HG02571 (cell line): ENCODE data around the gene FAM78B.

Source experiments
- ATAC-seq: cut with Tn5 transposase; IDR thresholded peaks from one replicate; pipeline ENCODE4 v1.9.1; 2021; ENCODE audit warnings: mild to moderate bottlenecking, moderate library complexity; ENCODE audit not compliant: unreplicated experiment

The FAM78B gene, protein sequence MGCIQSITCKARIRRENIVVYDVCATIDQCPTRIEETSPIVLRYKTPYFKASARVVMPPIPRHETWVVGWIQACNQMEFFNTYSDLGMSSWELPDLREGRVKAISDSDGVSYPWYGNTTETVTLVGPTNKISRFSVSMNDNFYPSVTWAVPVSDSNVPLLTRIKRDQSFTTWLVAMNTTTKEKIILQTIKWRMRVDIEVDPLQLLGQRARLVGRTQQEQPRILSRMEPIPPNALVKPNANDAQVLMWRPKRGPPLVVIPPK

DNA sequence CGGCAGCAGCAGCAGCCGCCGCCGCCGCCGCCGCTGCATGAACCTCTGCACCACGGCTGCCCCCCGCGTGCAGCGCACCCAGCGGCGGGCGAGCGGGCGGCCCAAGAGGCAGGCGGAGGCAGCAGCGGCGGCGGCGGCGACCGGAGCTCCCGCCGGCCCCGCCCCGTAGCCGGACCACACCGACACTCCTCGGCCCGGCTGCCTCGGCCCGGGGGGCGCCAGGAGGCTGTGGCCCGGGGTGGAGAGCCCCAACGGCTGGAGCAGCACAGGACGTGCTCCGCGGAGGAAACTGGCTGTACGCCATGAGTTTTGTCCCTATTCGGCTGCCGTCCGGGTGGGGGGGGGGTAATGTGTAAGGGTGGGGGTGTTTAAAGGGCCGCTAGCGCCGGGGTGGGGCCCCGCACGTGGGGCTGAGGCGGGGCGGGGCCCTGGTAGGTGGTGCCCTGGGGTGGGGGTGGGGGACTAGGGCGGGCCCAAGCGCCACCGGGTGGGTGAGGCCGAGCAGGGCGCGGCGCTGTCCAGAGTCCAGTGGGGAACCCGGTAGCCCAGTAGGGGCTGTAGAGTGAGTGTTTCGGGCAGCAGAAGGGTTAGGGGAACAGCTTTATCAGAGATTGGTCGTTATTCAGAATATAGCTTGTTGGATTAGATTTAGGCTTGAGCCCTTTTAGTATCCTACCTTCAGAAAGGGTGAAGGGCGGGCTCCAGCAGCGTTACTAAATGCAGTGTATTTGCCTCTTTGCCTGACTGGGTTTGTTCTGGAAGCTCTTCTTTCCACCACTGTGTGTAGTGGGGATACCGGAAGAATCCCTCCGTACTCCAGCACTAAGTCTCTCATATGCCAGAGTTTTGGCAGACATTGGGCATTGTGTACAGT, at the start of gene FAM78B:
Gene FAM78B, minus strand, starts transcription at position 304 of the 874 bp plus-strand sequence. CDS start 753 bp downstream, outside the sequence.
- peak; percentile 34 for ATAC-seq

DNA sequence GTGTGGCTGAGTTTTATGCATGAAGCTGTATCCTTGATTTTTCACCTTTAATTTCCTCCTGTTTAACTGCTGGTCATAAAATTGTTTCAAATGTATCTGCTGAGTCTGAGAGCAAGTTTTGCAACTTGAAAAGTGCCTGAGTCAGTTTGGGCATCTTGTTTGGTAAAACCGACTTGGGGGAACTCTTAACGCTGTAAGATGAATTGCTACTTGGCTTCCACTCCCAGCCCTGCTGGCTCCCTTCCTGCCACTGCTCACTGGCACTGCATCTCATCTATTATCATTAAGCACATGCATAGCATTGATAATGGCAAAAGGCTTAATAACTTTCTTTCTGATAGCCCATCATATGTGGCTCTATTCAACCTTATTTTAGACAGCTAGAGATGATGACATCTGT, 35.7 kb upstream of the FAM78B start:
- no peak for ATAC-seq

DNA sequence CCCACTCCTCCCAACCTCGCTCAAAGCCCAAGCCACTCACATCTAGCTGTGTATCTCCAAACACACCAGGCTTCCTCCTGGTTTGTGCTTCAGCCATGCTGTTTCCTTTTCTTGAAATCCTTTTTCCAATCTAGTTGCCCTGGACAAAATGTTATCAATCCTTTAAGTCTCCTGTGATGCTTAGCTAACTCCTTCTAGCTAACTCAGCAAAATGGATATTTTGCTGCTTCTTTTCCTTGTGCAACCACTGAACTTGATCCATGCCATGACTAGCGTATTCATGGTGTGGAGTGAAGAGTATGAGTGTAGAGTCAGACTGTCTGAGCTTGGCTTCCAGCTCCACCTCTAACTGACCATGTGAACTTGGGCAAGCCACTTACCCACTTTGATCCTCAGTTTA, 33.9 kb upstream of the FAM78B start:
- ATAC-seq, result no peak

DNA sequence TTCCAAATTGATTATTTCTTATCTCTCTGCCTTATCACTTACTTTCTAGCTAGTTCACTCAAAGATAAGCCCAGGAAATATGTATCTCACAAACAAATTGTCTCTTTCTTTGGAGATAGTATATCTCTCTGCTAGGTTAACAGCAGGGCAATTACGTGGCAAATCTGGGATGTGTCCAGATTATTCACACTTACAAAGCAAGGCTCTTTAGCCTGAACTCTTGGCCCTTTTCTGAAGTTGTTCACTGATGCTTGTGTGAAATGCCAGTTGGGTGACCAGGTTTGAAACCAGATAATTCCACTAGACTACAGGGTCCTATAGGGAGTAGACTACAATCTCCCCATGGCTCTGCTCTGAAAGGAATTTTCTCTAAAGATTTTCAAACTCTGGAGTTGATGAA, 30.8 kb upstream of the FAM78B start:
- ATAC-seq, result no peak

DNA sequence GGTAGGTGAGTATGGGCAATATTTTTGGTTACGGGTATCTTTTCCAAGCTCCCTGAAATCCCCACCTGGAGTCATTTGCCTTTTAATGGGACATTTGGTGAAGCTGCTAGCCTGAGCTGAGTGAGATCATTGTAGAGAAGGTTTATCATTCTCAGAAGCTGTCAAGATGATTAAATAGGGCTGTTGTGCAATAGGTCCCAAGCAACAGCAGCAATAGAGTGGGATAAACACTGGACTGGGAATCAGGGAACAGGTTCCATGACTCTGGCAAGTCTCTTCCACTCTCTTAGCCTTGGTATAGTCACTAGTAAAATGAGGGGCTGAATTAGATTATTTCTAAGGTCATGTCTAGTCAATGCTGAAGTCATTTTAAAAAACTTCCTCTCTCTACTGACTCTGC, 30.3 kb upstream of the FAM78B start:
- no peak for ATAC-seq

DNA sequence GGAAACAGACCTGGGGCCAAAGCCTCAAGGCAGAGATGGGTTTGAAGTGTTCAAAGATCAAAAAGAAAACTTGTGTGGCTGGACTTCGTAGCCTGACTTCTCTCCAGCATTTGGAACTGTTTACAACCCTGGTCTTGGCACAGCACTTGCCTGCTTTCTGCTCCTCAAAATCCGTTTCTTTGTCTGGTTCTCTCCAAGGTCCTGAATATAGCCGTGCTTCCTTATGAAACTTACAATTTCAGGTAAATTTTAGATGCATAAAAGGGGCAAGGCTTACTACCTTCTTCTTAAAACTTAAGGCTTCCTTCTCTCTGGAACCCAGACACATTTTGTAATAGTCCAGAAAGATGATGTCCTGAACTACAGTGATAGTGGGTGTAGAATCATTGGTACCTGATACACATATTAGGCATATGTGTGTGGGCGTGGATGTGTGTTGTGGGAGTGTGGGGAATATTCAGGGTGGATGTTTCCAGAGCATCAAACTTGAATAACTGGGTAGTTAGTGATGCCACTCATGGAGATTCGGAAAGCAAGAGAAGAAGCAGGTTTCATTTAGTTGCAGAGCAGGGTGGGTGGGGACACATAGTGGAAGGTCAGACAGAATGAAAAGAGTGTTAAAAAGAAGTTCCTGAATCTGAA, 26.4 kb upstream of the FAM78B start:
- ATAC-seq, result no peak

DNA sequence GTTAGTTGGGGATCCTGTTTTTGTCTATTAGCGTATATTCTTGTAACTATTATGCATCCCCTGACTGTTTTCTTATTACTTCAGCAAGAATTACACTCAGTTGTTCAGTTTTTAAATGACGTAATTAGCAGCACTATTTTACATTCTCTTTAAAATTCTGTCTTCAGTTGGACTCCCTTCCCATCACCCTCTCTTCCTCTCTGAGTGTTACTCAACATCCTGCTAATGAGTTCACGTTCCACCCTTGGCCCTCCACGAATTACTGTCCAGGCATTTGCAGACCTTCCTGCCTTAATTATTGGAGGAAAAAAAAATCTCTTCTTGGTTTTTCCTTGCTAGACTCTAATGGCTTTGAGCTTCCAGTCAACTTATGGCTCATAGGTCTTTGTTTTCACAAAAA, 23.6 kb upstream of the FAM78B start:
- ATAC-seq, result no peak

DNA sequence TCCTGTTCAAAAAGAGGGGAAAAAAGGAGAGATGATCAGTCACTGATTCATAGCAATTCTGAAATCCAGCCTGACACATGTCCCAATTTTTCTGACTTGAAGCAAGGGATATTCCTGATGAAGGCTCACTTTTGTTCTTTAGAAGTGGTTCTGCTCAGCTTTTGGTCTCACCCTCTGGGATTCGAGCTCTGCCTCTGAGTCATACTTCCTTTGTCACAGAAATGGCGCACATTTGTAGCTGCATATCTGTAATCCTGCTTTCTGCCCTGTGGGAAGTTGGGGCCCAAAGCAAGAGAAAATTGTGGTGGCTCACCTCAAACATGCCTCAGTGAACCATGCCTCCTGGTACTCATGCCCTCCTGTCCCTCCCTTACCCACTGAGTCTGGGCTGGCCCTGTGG, 22.3 kb upstream of the FAM78B start:
- no peak for ATAC-seq

DNA sequence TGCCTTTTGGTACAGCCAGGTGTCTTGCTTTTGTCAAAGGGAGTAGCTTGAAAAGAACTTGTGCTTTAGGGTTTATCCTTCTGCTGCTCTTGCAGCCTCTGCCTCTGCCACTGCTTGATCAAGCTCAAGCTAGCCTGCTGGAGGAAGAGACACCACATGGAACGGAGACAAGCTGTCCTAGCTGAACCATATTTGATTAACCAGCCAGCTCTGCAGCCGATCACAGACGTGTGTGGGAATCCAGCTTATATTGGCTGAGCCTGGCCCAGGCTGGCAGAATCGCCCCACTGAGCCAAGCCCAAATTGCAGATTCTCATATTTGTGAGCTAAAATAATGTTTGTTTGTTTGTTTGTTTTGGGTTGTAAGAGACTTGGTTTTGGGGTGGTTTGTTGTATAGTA, 18.7 kb upstream of the FAM78B start:
- no peak for ATAC-seq

DNA sequence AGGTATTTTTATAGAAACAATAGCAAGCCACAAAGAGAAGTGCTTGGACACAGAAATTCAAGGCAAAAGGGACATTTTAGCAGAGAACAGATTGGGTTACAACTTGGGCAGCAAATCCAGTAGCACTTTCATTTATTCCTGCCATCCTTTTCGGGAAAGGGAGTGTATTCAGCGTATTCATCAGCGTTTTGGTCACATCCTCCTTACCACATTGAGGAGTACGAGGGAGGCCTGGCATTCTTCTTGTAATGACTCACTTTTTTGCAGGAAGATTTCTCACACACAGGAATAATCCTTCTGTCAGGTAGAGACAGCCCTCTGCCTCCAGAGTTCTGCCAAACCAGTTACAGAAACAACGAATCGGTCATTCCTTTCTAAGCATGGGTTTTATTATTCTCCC, 18.1 kb upstream of the FAM78B start:
- no peak for ATAC-seq

DNA sequence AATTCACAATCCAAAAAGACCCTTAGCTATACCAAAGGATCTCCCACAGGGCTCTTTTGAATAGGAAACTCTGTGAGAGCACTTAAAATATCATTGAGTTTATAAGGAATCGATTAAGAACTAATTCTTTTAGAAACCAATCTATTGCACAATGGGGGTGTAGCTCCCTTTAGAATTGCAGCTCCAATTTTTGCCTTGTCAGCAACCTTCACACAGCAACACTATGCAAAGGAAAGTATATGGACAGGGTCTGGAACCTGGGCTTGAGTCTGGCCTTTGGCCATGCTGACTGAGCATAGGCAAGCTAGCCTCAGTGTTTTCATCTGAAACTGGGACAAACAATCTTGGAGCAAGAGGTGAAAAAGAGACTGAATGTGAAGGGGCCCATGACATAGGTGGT, 17.2 kb upstream of the FAM78B start:
- ATAC-seq, result no peak

DNA sequence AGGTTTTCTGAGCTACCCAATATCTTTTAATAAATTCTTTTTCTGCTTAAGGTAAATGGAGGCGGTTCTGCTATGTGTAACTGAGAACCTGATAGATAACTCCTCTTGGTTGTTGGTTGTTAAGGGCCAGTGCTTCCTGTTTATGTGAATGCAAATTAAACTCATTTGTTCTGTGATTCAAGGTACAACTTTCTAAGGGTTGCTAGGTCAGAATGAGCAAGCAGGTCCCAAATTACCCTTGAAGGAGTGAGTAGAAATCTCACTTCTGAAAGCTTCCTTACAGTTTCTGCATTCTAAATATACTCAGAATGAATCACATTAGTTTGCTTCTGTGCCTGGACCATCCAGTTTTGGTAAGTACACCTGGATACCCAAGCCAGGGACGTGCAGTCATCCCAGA, 15.5 kb upstream of the FAM78B start:
- ATAC-seq, result no peak

DNA sequence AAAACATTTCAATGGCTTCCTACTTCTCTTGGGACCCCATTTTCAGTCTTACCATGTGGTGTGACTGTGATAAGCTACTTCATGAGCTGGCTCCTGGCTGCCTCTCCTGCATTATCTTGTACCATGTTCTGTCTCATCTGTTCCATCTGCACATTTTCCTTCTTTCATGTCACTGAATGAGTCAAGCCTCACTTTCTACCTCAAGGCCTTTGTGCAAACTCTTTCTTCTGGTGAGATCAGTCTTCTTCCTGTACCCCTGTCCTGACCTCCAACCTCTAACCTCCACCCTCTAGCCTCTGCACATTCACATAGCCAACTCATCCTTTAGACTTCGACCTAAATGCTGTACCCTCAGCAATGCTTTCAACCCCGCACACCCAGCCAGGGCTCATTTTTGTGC, 9.6 kb upstream of the FAM78B start:
- ATAC-seq, result no peak

DNA sequence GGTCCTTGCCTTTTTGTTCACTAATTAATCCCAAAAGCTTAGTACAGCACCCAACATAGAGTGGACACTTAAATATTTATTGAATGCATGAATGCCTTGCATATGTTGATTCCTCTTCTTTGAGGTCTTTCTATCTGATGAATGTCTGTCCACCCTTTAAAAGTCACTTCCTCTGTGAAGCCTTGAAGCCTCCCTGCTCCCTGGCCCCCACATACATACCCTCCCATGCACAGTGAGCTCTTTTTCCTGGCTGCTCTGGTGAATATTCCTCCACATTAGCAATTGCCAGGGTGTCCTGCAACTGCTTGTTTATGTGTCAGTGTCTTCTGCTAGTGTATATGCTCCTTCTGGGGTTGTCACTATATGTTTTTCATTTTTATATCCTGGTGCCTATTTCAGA, 8.2 kb upstream of the FAM78B start:
- ATAC-seq, result no peak

DNA sequence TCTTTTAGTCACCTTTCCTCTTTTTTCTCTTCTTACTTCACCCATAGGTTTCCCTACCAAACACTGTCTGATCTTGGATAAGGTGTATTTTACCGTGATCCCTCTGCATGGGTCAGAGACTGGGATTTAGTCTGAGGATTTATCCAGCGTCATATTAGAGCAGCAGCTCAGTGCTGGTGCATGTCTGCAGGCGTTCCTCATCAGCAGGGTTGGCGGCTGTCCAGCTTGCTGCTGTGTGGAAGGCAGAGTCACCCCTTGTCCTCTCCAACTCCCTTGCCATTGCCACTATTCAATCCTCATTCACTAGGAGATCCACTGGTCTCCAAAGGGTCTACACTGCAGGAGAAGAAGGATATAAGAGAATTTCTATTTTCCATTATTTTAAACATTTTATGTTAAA, 7.3 kb upstream of the FAM78B start:
- ATAC-seq, result no peak

DNA sequence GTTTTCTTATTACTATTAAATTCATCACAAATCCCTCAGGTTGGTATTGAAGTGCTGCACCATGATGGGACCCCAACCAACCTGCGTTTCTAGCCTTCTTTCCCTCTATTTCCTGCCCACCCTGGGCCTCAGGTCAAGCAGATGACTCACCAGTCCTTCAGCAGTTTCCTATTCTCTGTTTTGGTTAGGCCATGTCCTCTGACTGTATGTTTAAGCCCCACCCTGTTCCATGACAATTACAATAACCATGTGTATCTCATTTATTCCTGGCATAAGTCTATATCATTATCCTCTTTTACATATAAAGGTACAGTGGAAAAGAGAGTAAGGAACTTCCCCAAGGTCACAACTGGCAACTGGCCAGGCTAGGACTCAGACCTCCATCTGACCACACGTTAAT, 5.3 kb upstream of the FAM78B start:
- no peak for ATAC-seq

DNA sequence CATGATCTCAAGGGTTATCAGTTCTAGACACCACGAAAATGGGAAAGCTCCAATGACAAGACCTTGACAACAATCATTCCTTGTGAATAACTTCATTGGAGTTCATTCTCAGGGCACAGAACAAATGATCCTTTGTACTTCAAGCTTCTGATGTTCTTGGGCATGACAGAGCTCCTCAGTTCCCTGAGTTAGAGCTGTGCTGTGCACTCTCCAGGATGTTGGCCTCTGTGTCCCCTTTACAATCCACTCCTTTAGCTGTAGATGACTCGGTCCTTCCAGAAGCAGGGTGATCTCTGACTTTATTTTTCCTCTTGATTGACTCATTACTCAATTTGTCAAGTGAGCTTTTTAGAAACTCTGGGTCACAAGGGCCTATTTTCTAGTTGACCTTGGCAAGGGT, 3.9 kb upstream of the FAM78B start:
- no peak for ATAC-seq

DNA sequence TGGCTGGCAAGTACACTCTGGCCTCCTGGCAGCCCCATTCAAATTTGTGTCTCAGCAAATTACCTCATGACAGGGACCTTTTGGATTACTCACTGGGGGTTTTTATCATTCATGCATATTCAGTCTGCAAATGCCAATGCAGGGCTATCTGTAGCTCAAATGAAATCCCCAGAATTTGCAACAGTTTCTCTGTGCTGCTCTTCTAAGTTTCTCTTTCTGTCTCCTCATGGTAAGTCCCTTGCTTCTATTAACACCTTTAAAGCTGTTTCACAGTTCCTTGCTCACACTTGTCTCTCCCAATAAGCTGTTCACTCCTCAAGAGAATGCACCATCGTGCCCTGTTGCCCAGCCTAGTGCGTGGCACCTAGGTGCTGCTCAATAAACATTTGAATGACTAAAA, 3.3 kb upstream of the FAM78B start:
- ATAC-seq, result peak; percentile 58

DNA sequence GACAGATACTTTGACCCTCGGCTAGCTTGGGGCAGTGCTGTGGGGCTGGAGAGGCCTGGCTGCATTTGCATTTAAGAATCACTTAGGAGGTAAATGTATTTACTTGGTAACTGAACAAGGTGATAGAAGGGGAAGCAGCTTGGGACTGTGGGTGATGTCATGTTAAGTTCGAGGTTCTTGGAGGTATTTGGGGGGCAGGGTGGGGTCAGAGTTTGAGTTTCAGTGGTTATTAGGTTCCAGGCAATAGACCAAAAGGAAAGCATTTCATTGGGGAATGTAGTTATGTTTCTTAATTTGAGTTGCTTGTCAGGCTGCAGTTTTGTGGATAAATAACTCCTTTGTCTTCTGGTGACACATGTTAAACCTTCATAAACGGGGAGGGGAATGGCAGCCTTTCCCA, 2.4 kb upstream of the FAM78B start:
- no peak for ATAC-seq

DNA sequence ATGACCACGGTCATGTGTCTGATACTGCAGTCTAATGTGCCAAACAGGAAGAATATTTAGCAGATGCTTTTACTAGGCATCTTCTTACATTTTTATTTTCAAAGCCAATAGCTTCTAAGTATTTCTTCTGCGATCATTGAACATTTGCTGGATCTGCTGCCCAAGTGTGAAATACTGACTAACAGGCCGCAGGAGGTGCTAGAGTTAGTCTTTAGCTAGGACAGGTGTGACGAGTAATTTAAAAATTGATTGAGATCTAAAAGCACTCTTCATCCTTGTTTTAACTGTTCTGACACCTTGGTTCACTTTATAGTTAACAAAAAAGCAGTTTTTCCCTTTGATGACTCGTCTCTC, 748 bp upstream of the FAM78B start:
- no peak for ATAC-seq

DNA sequence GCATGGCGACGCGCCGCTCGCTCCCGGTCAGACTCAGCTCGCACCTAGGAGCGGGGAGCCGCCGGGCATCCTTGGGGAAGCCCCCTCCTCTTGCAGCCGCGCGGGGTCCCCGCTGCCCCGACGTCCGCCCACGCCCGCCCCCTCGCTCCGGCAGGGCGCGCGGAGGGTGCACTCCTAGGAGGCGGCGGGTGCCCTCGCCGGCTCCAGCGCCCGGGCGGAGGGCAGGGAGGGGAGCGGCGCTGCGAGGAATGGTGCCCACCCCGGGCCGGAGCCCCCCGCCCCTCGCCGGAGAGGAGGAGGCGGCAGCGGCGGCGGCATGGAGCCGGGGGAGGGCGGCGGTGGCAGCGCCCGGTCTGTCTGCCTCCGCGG, 488 bp downstream of the FAM78B start:
- peak; percentile 4 for ATAC-seq

DNA sequence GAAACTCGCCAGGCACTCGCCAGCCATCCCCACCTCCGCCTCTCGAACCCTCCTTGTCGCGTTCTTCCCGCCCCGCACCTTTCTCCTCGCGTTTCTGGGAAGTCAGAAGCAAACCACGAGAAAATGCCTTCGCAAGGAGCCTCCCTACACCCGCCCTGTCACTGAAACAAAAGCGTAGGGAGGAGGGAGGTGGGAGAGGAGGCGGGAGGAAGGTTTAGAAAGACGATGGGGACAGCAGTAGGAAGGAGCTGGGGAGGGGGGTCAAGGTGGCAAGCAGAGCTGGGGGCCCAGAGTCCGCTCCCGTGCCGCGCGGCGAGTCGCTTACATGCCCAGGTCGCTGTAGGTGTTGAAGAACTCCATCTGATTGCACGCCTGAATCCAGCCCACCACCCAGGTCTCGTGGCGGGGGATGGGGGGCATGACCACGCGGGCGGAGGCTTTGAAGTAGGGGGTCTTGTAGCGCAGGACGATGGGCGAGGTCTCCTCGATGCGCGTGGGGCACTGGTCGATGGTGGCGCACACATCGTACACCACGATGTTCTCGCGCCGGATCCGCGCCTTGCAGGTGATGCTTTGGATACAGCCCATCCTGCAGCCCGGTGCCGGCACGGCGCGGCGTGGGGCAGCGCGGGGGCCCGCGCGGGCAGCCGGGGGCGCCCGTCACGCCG, 1.0 kb downstream of the FAM78B start:
- no peak for ATAC-seq
